Prostate gland (tissue), 2 donors: ENCODE data around the gene DDX54. TPM values are rescaled to one million over a fixed set of nuclear protein-coding genes. Genes with fewer than 3 reads are reported as not detected.

Experiments
- DNase-seq: peaks from one replicate; pipeline ENCODE4 v3.0.0-alpha.2; 2019; ENCODE audit warnings: low spot score
- H3K27ac ChIP-seq, 2 donors: fragments of 200-600 bp; sonication (generic); 2 replicates each; pipeline ENCODE4 v1.5.1; 2017 to 2019
- H3K27me3 ChIP-seq: fragments of 200-600 bp; sonication (generic); replicated peaks from 2 replicates; pipeline ENCODE4 v1.5.1; 2019; ENCODE audit not compliant: insufficient read depth
- H3K36me3 ChIP-seq, 2 donors: fragments of 200-600 bp; sonication (generic); 1 replicate in 1 of 2; 2 replicates in 1 of 2; pipeline versions ENCODE4 v1.5.1 to v1.8.1; 2017 to 2019
- H3K4me1 ChIP-seq: fragments of 200-600 bp; sonication (generic); replicated peaks from 2 replicates; pipeline ENCODE4 v1.5.1; 2019
- H3K4me3 ChIP-seq, 2 donors: fragments of 200-600 bp; sonication (generic); 2 replicates each; pipeline ENCODE4 v1.5.1; 2017 to 2019
- H3K9me3 ChIP-seq: fragments of 200-600 bp; sonication (generic); 2 replicates; pipeline ENCODE4 v1.5.1; 2017
- POLR2A ChIP-seq: fragments of 450-650 bp; IDR thresholded peaks from one replicate; pipeline ENCODE4 v1.6.1; 2016; ENCODE audit warnings: antibody characterized with exemption, mild to moderate bottlenecking
- POLR2AphosphoS5 ChIP-seq: sonication (generic); formaldehyde crosslinking; IDR thresholded peaks from one replicate; pipeline ENCODE4 v1.6.1; 2017; ENCODE audit warnings: antibody characterized with exemption
- WGBS: methylation state at CpG from one replicate; pipeline ENCODE4 v1.1.5; 2018; 5-methylcytosine and 5-hydroxymethylcytosine counted together
- intact Hi-C: fragments of 100-400 bp; cut with DNase I; formaldehyde crosslinking; loops from one replicate; pipeline ENCODE4 v1.14.2; 2022
- total RNA-seq, 2 donors: library from RNA; depleted of rRNA; stranded (reverse); fragments of >200 nt; gene quantifications; one replicate each; pipeline ENCODE4 v1.1.0, GENCODE V29; 2016
- TF ChIP-seq, protein P1 (sequence below), 4 experiments: fragments of 200-600 bp in 2 of 4; fragments of 450-650 bp in 2 of 4; sonication (generic) in 2 of 4; IDR thresholded peaks; 1 replicate in 3 of 4; 2 replicates in 1 of 4; pipeline ENCODE4 v1.5.1; 2016 to 2019; ENCODE audit warnings: antibody characterized with exemption in 4 of 4, mild to moderate bottlenecking in 2 of 4, moderate library complexity in 2 of 4

Gene DDX54
- total RNA-seq, 2 donors from 2014 or later = 66.3 to 119 TPM

GRCh38 chr12:113151655-113152054, 33.6 kb downstream of the DDX54 start:
- Histone ChIP-seq H3K4me3 (no peak overlapping the region), H3K27me3 (peaks cover 11% of the 10 kb centered on the region), H3K4me1 (peaks cover 12% of the 10 kb centered on the region), H3K9me3 (no peaks in the 10 kb centered on the region), H3K36me3 (no peaks in the 10 kb centered on the region), H3K27ac (no peak overlapping the region)
- DNase-seq = no peak
- intact Hi-C loops = no loop called here
- TF ChIP-seq, protein P1, sequence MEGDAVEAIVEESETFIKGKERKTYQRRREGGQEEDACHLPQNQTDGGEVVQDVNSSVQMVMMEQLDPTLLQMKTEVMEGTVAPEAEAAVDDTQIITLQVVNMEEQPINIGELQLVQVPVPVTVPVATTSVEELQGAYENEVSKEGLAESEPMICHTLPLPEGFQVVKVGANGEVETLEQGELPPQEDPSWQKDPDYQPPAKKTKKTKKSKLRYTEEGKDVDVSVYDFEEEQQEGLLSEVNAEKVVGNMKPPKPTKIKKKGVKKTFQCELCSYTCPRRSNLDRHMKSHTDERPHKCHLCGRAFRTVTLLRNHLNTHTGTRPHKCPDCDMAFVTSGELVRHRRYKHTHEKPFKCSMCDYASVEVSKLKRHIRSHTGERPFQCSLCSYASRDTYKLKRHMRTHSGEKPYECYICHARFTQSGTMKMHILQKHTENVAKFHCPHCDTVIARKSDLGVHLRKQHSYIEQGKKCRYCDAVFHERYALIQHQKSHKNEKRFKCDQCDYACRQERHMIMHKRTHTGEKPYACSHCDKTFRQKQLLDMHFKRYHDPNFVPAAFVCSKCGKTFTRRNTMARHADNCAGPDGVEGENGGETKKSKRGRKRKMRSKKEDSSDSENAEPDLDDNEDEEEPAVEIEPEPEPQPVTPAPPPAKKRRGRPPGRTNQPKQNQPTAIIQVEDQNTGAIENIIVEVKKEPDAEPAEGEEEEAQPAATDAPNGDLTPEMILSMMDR (IDR thresholded peaks at IDR 0.05) = no peak
- no peak for TF ChIP-seq POLR2AphosphoS5
- no peak for TF ChIP-seq POLR2A
- 97% methylated on average over 3 of the region's 3 CpGs for WGBS

GRCh38 chr12:113149361-113150150, 35.7 kb downstream of the DDX54 start, which contains the start of gene CFAP73:
Gene CFAP73, plus strand, starts transcription at chr12:113149724. Its CDS starts 134 bp downstream, at chr12:113149858.
- intact Hi-C loops = no loop called here
- Histone ChIP-seq H3K9me3 (no peaks in the 10 kb centered on the region), H3K36me3 (no peaks in the 10 kb centered on the region), H3K27me3 (peaks cover 11% of the 10 kb centered on the region), H3K4me3 (no peak within 1 kb of the TSS), H3K4me1 (peaks cover 10% of the 10 kb centered on the region), H3K27ac (no peak within 1 kb of the TSS)
- TF ChIP-seq POLR2AphosphoS5 = no peak
- TF ChIP-seq, protein P1 (IDR thresholded peaks at IDR 0.05) = no peak
- WGBS = 20% methylated on average over 20 of the region's 22 CpGs
- no peak for DNase-seq

- no peak overlapping the region for H3K27ac ChIP-seq
- intact Hi-C loops = no loop called here
- TF ChIP-seq, protein P1 (IDR thresholded peaks at IDR 0.05) = no peak
- no peak for TF ChIP-seq POLR2A
- no peak for TF ChIP-seq POLR2AphosphoS5
Observed at GRCh38 chr12:113146999-113147398, 38.3 kb downstream of the DDX54 start.

DNA sequence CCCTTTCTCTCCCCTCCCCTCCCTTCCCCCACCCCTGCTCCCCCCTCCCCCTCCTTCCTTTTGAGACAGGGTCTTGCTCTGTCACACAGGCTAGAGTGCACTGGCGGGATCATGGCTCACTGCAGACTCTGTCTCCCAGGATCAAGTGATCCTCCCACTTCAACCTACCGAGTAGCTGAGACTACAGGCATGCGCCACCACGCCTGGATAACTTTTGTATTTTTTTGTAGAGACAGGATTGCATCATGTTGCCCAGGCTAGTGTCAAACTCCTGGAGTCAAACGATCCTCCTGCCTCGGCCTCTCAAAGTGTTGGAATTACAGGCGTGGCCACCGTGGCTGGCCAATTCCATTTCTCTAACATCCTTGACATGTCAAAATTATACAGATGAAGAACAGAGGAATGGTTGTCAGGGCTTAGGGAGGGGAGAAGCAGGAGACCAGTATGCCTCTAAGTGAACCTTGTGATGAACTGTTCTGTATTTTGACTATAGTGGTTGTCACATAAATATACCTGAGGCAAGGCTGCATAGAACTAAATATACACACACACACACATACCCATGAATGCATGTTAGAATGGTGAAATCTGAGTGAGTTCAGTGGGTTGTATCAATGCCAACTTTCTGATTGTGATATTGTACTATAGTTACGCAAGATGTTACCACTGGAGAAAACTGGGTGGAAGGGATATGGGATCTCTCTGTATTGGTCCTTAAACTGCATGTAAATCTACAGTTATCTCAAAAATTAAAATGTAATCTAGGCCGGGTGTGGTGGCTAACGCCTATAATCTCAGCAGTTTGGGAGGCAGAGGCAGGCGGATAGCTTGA, 39.3 kb downstream of the DDX54 start:
- intact Hi-C loops = no loop called here
- Histone ChIP-seq H3K27ac (no peak overlapping the region), H3K36me3 (no peaks in the 10 kb centered on the region), H3K27me3 (peaks cover 8% of the 10 kb centered on the region), H3K4me3 (no peak overlapping the region), H3K4me1 (no peaks in the 10 kb centered on the region), H3K9me3 (no peaks in the 10 kb centered on the region)
- TF ChIP-seq, protein P1 (IDR thresholded peaks at IDR 0.05) = no peak
- no peak for TF ChIP-seq POLR2AphosphoS5
- TF ChIP-seq POLR2A = no peak
- no peak for DNase-seq
- WGBS = 82% methylated on average over 12 of the region's 12 CpGs

More at GRCh38 chr12:113146999-113147398, 38.3 kb downstream of the DDX54 start:
- Histone ChIP-seq H3K36me3 (no peaks in the 10 kb centered on the region), H3K9me3 (no peaks in the 10 kb centered on the region), H3K4me1 (no peaks in the 10 kb centered on the region), H3K4me3 (no peak overlapping the region), H3K27me3 (peaks cover 11% of the 10 kb centered on the region)
- 80% methylated on average over 2 of the region's 2 CpGs for WGBS
- DNase-seq = no peak
